Fibroblast of skin of left biceps (primary cell): ENCODE measurements around the gene PFKFB3.
A peak's percentile ranks its signal among the peaks of the same experiment; 100 is the strongest.

Source experiments
- DNase-seq, 2 experiments: peaks; one replicate each; pipeline ENCODE4 v3.0.0-alpha.2; 2013; ENCODE audit warnings: low read depth in 2 of 2

Gene PFKFB3

DNA sequence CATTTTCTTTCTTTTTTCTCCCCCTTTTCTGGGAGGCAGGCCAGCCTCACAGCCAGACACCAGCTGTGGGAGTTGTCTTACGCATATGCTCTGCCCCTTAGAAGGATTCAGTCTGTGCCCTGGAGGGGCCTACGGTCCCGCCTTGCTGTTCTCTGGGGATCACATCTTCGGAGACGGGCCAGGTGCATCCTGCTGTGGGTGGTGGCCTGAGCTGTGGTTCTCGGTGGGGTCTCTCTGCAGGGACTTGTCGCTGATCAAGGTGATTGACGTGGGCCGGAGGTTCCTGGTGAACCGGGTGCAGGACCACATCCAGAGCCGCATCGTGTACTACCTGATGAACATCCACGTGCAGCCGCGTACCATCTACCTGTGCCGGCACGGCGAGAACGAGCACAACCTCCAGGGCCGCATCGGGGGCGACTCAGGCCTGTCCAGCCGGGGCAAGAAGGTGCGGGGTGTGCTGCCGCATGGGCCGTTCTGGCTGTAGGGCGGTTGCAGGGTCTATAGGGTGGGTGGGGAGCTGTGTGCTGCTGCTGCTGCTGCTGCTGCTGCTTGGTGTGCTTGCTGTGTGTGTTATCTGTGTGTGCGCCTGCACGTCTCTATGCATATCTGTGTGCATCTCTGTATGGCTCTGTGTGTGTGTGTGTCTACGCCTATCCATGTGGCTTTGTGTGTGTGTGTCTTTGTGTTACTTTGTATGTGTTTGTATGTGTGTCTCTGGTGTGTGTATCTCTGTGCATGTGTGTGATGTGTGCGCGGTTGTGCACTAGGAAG lies 17.9 kb downstream of the PFKFB3 start:
- DNase-seq = no peak

DNA sequence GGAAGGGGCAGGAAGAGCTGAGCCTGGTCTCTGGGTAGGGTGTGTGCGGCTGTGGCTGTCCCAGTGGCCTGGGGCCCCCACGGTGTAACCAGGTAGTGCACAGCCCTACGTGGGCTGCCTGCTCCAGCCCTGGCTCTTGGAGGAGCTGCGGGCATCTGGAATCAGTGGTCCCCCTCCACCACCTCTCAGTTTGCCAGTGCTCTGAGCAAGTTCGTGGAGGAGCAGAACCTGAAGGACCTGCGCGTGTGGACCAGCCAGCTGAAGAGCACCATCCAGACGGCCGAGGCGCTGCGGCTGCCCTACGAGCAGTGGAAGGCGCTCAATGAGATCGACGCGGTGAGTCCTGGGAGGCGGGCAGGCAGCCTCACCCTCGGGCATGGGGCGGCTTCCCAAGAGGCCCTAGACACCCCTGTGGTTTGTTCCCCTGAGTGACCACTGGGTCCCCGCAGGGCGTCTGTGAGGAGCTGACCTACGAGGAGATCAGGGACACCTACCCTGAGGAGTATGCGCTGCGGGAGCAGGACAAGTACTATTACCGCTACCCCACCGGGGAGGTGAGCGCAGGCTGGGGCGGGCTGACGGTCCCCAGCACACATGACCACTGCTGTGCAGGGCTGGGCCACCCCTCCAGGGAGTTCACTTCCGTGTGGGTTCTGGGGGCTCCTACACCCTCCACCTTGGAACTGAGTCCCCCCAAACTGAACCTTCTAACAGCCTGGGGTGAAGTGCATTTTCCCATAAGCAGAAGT lies 18.6 kb downstream of the PFKFB3 start:
- no peak for DNase-seq

DNA sequence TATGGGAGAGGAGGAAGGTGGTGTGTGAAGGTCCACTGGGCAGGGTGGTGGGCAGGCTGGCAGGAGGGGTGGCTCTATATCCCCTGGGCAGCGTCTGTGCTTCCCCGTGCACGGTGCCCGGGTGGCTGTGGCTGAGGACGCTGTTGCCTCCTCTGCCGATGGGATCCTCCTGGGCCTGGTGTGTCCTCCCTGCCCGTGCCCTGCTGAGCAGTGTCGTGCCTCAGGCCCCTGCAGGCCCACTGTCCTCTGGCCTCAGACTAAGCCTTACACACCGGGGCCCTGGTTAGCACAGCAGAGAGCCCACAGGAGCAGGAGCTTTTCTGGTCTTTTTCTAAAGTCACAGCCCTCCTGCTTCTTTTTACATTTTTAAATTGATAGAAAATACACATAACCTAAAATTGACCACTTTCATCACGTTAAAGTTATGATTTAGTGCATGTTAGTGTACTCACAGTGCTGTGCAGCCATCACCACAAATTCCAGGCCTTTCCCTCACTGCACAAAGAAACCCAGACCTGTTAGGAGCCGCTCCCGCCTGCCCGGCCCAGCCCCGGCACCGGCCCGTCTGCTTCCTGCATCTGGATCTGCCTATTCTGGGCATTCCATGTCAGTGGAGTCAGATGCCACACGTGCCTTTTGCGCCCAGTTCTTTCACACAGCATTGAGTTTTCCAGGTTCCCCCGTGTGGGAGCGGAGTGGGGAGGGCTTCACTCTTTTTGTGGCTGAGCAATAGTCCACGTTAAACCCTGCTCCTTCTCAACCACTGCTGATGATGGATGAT lies 19.4 kb downstream of the PFKFB3 start:
- peak in 1 of 2 experiments; percentile 13 for DNase-seq

DNA sequence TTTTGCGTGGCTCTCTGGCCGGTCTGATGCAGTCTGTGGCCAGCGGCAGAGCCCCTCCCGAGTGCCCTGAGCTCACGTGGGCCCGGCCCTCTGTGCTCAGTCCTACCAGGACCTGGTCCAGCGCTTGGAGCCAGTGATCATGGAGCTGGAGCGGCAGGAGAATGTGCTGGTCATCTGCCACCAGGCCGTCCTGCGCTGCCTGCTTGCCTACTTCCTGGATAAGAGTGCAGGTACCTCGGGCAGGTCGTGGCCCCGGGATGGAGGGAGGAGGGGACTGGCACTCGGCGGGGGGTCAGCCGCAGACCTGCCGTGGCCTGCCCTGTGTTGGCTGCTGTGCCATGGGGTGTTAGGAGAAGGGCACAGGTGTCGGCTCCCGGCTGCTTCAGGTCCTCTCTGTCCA lies 20.0 kb downstream of the PFKFB3 start:
- DNase-seq = no peak

GRCh38 chr10:6223981-6224380 lies 21.2 kb downstream of the PFKFB3 start:
- DNase-seq = no peak

- DNase-seq = no peak
Measured at GRCh38 chr10:6224781-6225180, 22.0 kb downstream of the PFKFB3 start.

- no peak for DNase-seq
Measured at GRCh38 chr10:6225263-6225814, 22.6 kb downstream of the PFKFB3 start.

GRCh38 chr10:6226216-6226615 lies 23.5 kb downstream of the PFKFB3 start:
- DNase-seq = no peak

- DNase-seq = no peak
Measured at GRCh38 chr10:6227346-6227745, 24.6 kb downstream of the PFKFB3 start.

GRCh38 chr10:6228010-6228511 lies 25.3 kb downstream of the PFKFB3 start:
- no peak for DNase-seq

DNA sequence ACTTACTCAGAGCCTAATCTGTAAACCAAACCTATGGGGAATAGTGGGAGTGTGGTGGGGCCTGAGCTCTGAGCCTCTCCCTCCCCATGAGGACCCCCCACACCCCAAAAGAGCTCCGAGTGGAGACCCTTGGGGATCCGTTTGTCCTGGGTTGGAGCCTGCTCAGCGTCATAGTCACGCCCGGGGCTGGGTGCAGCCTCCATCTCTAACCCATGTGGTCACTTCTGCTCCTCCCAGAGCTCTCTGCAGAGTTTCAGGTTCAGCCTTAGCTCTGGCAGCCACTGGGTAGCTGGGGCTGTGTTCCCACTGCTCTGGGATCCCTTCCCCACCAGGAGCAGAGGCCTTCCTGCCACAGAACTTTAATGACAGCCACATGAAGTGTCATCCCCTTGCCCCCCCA lies 25.9 kb downstream of the PFKFB3 start:
- DNase-seq = no peak

- DNase-seq = no peak
Measured at GRCh38 chr10:6229290-6229689, 26.6 kb downstream of the PFKFB3 start.

DNA sequence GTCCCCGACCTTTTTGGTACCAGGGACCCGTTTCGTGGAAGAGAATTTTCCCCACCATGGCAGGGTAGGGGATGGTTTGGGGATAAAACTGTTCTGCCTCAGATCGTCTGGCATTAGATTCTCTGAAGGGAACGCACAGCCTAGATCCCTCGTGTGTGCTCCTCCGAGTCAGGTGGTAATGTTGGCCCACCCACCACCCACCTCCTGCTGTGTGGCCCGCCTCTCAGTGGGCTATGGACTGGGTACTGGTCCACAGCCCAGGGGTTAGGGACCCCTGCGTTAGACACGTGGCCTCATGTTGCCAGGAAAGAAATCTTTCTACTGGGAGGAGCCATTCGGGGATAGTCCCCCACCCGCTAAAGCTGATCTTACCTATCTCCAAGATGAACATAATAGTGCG lies 27.0 kb downstream of the PFKFB3 start:
- no peak for DNase-seq

GRCh38 chr10:6230315-6230714 lies 27.6 kb downstream of the PFKFB3 start:
- no peak for DNase-seq

DNA sequence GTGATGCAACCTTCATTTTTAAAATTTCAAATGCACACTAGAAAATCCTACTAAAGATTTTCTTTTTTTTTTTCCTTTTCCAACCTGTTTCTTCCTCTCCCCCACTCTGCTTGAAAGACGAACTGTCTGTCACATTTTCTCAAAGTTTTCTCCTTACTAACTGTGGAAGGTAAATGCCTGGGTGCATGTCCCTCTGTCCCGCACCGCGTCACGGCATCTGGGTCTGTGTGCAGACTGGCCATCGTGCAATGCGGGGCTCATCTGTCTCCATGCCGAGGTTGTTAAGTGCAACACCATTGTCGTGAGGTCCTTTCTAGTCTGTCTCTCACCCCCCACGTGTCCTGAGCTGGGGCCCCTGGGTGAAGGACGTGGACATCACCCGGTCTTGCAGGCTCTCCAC lies 28.4 kb downstream of the PFKFB3 start:
- no peak for DNase-seq

DNA sequence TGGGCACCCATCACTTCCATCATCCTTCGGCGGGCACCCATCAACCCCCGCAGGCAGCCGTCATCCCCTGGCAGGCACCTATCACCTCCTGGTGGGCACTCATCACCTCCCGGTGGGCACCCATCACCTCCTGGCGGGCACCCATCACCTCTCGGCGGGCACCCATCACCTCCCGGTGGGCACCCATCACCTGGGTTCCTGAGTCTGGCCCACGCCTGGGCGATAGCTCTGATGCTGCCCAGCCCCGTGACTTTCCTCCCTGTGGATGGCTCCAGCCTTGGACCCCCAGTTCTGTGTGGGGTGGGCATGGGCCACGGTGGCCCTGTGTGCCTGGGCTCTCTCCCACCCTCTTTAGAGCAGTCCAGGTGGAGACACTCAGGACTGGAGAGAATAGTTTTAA lies 29.0 kb downstream of the PFKFB3 start:
- no peak for DNase-seq

DNA sequence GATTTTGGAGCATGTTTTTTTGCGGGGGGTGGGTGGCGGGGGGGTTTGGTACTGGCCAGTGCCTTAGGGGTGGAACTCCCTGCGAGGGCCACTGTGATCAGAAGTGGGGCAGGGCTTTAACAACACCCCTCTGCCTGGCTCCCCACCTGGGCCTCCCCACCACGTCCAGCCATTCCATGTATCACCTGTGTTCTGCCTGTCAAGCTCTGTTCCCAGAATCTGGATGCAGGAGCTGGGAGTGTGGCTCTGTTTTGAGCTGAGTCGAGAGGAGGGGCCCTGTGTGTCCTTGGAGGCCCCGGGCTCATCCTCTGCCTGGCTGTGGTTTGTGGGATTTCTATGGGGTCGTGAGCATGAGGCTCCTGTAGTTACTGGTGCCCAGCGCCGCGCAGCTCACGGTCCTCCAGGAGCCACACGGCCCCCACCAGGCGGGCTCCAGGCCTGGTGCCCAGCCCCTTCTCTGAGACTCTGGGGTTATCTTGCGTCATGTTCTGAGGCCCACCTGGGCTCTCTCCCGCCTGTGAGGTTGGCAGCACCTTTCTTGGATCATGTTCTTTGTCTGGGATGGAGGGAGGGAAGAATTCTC lies 29.6 kb downstream of the PFKFB3 start:
- DNase-seq = no peak

GRCh38 chr10:6232846-6233724 lies 30.4 kb downstream of the PFKFB3 start:
- DNase-seq = no peak

DNA sequence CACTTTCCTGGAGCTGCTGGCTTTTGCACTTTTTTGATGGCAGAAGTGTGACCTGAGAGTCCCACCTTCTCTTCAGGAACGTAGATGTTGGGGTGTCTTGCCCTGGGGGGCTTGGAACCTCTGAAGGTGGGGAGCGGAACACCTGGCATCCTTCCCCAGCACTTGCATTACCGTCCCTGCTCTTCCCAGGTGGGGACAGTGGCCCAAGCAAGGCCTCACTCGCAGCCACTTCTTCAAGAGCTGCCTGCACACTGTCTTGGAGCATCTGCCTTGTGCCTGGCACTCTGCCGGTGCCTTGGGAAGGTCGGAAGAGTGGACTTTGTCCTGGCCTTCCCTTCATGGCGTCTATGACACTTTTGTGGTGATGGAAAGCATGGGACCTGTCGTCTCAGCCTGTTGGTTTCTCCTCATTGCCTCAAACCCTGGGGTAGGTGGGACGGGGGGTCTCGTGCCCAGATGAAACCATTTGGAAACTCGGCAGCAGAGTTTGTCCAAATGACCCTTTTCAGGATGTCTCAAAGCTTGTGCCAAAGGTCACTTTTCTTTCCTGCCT lies 31.1 kb downstream of the PFKFB3 start:
- DNase-seq = no peak

DNA sequence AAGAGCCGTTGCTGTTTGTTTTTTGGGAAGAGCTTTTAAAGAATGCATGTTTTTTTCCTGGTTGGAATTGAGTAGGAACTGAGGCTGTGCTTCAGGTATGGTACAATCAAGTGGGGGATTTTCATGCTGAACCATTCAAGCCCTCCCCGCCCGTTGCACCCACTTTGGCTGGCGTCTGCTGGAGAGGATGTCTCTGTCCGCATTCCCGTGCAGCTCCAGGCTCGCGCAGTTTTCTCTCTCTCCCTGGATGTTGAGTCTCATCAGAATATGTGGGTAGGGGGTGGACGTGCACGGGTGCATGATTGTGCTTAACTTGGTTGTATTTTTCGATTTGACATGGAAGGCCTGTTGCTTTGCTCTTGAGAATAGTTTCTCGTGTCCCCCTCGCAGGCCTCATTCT lies 31.6 kb downstream of the PFKFB3 start:
- no peak for DNase-seq
